Stimulated activated CD8-positive, alpha-beta memory T cell treated with anti-CD3 and anti-CD28 coated beads, Interleukin-4, amount 100 ng/mL, for 4 hours (primary cell): ENCODE measurements around the gene NEURL3.

Experiments
- DNase-seq, 2 donors: peaks; one replicate each; pipeline ENCODE4 v3.0.0-alpha.2; 2020; ENCODE audit warnings: low read depth in 2 of 2, low spot score in 1 of 2

The NEURL3 gene

DNA sequence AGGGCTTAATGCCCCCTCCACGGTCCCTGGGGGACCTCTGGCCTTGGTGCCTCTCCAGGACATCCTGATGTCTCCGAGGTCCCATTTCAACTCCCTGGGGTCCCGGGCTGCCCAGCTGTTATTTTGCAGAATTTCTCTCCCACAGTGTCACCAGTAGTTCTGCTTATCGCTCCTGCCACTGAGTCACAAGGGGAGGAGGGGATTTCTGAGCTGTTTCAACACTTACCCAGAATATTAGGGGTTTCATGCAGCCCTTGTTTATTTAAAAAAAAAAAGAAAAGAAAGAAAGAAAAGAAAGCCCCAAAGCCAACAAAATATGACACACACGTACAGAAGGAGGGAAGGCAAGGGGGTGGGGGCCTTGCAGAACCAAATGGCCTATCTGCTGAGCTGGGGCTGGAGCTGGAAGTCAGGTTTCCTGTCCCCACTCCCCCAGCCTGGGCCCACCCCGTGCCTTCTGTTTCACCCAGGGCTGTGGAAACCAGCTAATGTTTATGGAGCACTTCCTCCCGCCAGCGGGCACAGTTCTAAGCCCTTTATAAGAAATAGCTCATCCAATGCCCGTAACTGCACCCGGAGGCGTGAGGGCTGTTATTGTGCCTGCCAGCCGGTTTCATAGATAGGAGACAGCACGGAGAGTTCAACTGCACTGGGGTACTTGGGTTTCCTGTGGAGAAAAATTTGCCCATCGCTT lies 23.0 kb upstream of the NEURL3 start:
- DNase-seq: peak in 1 of 2 donors; percentile 29

GRCh38 chr2:96527286-96528005 lies 22.3 kb upstream of the NEURL3 start:
- DNase-seq: peak in 1 of 2 donors; percentile 35

- DNase-seq: no peak
Observed at GRCh38 chr2:96526615-96527285, 21.6 kb upstream of the NEURL3 start.

GRCh38 chr2:96526101-96526591 lies 21.0 kb upstream of the NEURL3 start:
- no peak for DNase-seq

DNA sequence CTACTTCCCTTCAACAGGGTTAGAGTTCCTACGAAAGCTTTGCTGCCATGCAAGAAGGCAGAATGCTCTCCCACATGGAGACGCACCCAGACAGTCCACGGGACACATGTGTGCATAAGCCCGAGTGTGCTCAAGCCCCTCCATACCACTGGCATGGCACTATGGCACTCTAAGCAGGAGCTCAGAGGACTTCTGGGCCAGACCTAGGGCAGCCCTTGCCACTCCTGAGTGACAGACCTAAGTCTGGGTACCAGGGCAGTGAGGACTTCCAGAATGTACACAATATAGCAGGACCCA lies 20.0 kb upstream of the NEURL3 start:
- DNase-seq: no peak

GRCh38 chr2:96524482-96525210 lies 19.5 kb upstream of the NEURL3 start:
- DNase-seq: no peak

- DNase-seq: no peak
Observed at GRCh38 chr2:96523659-96524481, 18.7 kb upstream of the NEURL3 start.

GRCh38 chr2:96522304-96523203 lies 17.4 kb upstream of the NEURL3 start:
- DNase-seq: no peak

- no peak for DNase-seq
Observed at GRCh38 chr2:96521219-96521618, 16.1 kb upstream of the NEURL3 start.

DNA sequence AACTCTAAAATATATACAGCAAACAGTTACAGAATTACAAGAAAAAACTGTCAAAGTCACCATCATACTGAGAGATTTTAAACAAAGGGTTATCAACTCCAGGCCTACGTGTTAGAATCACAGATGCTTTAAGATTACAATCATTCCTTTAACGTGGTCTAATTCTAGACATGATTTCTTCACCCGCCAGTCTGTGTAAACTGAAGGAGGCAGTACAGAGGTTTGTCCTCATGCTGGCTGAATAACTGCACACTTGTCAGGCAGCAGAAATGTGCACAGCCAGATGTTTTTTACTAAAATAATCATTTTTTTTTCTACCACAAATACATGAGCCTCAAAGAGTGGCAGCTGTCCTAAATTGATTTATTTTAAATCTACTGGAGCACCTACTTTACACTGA lies 15.5 kb upstream of the NEURL3 start:
- DNase-seq: no peak

DNA sequence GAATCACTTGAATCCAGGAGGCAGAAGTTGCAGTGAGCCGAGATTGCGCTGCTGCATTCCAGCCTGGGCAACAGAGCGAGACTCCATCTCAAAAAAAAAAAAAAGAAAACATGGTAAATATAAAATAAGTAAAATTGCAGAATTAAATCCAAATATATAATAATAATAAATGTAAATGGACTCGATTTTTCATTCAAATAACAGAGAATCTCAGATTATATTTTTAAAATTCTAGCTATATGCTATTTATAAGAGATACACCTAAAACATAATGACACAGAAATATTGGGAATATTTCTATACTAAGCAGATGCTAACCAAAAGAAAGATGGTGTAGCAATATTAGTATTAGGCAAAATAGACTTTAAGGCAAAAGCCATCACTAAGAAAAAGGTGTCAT lies 15.1 kb upstream of the NEURL3 start:
- DNase-seq: no peak

- no peak for DNase-seq
Observed at GRCh38 chr2:96517079-96517478, 11.9 kb upstream of the NEURL3 start.

GRCh38 chr2:96514521-96514920 lies 9.4 kb upstream of the NEURL3 start:
- DNase-seq: no peak

GRCh38 chr2:96512341-96512740 lies 7.2 kb upstream of the NEURL3 start:
- no peak for DNase-seq

- no peak for DNase-seq
Observed at GRCh38 chr2:96511851-96512250, 6.7 kb upstream of the NEURL3 start.

DNA sequence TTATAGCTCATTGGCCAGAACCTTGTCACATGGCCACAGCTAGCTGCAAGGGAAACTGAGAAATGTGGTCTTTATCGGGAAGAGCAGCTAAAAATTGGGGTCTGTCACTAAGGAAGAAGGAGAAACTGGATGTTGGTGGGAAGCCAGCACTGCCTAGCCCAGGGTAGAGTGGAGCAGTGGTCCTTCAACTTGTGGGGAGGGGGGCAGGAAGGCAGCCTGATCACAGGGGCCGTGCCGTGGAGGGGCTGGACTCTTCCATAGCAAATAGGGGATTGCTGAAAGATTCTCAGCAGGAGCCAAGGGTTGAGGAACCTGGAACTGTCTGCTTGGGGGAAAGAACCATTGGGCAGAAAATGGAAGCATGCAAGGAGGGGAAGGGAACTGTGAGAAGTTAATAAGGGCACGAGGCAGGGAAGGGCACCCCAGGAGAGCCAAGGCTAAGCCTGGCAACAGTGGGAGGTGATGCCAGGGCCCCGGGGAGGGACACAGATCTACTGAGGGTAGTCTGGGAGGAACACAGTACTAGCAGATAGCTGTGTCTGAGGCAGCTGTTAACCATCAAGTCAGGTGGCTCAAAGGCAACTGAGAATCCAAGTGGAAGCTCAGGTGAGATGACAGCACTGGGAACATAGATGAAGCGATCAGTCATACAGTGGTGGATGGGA lies 5.9 kb upstream of the NEURL3 start:
- DNase-seq: no peak

DNA sequence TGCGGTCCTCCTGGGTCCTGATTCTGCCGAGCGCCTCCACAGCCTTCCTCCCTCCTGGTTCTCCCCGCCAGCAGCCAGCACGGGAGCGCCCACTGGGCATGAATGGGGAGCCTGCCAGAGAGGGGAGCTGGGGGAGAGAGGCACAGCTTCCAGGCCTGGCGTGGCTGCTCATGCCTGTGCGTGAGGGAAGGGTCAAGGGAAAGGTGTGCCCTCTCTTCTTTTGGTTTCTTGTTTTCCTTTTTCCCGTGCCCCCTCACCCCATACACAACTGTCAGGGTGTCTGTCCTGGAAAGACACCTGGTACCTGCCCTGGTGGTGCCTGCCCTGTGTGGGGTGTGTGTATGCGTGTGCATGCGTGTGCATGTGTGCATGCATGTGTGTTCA lies 4.7 kb upstream of the NEURL3 start:
- no peak for DNase-seq

DNA sequence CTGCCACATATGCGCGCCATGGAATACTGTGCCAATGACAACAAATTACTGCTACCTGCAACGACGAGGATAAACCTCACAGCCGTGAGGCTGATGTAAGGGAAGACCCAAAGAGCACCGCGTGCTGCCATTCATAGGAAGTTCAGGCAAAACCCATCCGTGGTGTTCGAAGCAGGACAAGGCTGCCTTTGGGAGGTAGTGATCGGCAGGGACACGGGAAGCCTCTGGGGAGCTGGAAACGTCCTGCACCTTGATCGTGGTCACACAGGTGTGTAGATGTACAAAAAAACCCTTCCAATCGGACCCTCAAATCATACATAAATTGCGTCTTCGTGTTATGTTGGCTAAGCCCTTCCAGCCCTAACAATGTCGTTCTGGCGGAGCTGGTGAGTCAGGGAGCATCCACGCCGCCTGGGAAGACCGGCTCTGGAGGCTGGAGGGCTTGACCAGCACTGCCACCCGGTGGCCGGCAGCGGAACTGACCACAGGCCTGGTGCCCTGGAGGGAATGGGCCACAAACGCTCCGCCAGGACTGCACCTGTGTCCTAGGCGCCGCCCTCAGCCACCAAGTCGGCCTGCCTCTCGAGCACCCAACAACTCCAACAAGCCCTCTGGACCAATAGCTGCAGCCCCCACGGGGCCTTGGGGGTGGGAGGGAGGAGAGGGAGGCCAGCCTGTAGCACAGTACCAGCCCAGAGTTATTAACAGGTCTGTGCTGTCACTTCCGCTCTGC lies 4.1 kb upstream of the NEURL3 start:
- peak; percentile 22 to 24 for DNase-seq
